Articular chondrocyte of knee joint (primary cell): ENCODE data around the gene CNPY1. TPM values are rescaled to one million over a fixed set of nuclear protein-coding genes. Genes with fewer than 3 reads are reported as not detected.

Experiments
- total RNA-seq: library from RNA; depleted of rRNA; stranded (reverse); fragments of >200 nt; gene quantifications from 2 replicates; pipeline ENCODE4 v1.2.3, GENCODE V29; 2012

The CNPY1 gene
- not detected in 2 replicates for total RNA-seq

GRCh38 chr7:155546449-155546848 is at the start of gene CNPY1:
Gene CNPY1, minus strand, starts transcription at chr7:155546559. Its CDS starts 630 bp downstream, at chr7:155545929.

GRCh38 chr7:155458111-155458877 is 88.1 kb downstream of the CNPY1 start, which contains the start of gene EN2:
Gene EN2, plus strand, starts transcription at chr7:155458129. Its CDS starts 249 bp downstream, at chr7:155458378.

Other genes with a start within 250 kb of the CNPY1 start
- 216 and 402 TPM in 2 replicates for gene INSIG1, start 248.7 kb downstream of the CNPY1 start, total RNA-seq
- not detected in 2 replicates for gene EN2, start 88.4 kb downstream of the CNPY1 start, total RNA-seq
- 25.3 and 26.9 TPM in 2 replicates for gene RBM33, start 98.1 kb upstream of the CNPY1 start, total RNA-seq